ENCODE results near the gene ZNF408. TPM values are rescaled to one million over a fixed set of nuclear protein-coding genes. Genes with fewer than 3 reads are reported as not detected.

ZNF408 gene
- total and polyA plus RNA-seq, 2 donors (not counting 3 experiments of a cell fraction or from before 2014, with no cell fraction given), result 7.8 to 10.9 TPM

DNA sequence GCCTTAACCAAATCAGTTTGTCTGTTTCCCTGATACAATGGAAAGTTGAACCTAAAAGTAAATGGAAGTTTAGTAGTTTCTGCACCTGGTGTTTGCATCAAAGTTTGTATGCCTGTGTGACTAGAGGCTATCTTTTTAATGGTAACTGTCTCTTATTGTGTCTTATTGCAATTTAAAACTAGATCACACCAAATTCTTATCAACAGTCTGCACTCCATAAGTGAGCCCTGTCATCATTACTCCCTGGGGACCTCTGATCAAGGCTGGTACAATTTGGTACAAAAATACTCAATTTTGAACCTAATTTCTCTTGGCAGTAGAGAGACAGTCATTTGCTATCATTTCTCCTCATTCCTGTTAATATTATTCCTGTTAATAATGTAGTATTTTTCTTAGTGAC, 38.5 kb upstream of the ZNF408 start:
- Histone ChIP-seq H3K4me1 (ENCODE audit: control insufficient read depth, extremely low read depth, insufficient read depth, low read length) (peaks cover 18% of the 10 kb centered on the region), H3K27me3 (ENCODE audit: control insufficient read depth in 2 of 2, insufficient read depth in 2 of 2, low read length in 2 of 2) (no peaks in the 10 kb centered on the region), H3K9me1 (replicated peaks; ENCODE audit: control insufficient read depth, extremely low read depth, insufficient read depth, low read length) (no peaks in the 10 kb centered on the region), H3K36me3 (ENCODE audit: control insufficient read depth in 2 of 2, extremely low read depth in 1 of 2, insufficient read depth in 2 of 2, low read length in 2 of 2) (peaks cover 9 to 28% of the 10 kb centered on the region in 2 experiments), H2AFZ (ENCODE audit: low read depth, low read length) (no peak overlapping the region), H3K27ac (ENCODE audit: insufficient read depth, low read depth, low read length) (no peak overlapping the region), H4K20me1 (replicated peaks; ENCODE audit: control insufficient read depth, extremely low read depth, insufficient read depth, low read length) (no peaks in the 10 kb centered on the region), H3K79me2 (ENCODE audit: control insufficient read depth, insufficient read depth, low read length) (no peaks in the 10 kb centered on the region), H3K9ac (replicated peaks; ENCODE audit: extremely low read depth, insufficient read depth, low read length) (no peak overlapping the region), H3K4me2 (ENCODE audit: insufficient read depth, low read length) (no peak overlapping the region), H3K9me3 (replicated peaks; ENCODE audit: control insufficient read depth, insufficient read depth, low read length) (no peaks in the 10 kb centered on the region), H3K4me3 (replicated peaks in 1 of 3; ENCODE audit: insufficient read depth in 1 of 3, low read depth in 1 of 3, low read length in 3 of 3) (no peak overlapping the region)
- FAIRE-seq, result peak; percentile 38
- no TSS peak for BruUV-seq (replicated peaks)
- intact Hi-C loops (cut with micrococcal nuclease) (no loop called here), dilution Hi-C loops (cut with MboI; ENCODE audit: extremely low pct_ligation_motif_present, low sequenced_read_pairs) (no loop called here)
- TF ChIP-seq POLR2A (IDR thresholded peaks at IDR 0.05; ENCODE audit: low read depth, low read length), result no peak
- no peak for TF ChIP-seq FOS (IDR thresholded peaks at IDR 0.05; ENCODE audit: borderline replicate concordance, insufficient read depth, low read length)
- TF ChIP-seq GATA2 (IDR thresholded peaks at IDR 0.05; ENCODE audit: insufficient read depth, insufficient read length, low read depth, low read length), result no peak
- TF ChIP-seq POLR2AphosphoS5 (IDR thresholded peaks at IDR 0.05; ENCODE audit: insufficient read depth, low read depth, low read length), result no peak
- TF ChIP-seq JUN (IDR thresholded peaks at IDR 0.05; ENCODE audit: borderline replicate concordance, insufficient read depth, insufficient read length, low read depth), result no peak
- TF ChIP-seq, protein P1, sequence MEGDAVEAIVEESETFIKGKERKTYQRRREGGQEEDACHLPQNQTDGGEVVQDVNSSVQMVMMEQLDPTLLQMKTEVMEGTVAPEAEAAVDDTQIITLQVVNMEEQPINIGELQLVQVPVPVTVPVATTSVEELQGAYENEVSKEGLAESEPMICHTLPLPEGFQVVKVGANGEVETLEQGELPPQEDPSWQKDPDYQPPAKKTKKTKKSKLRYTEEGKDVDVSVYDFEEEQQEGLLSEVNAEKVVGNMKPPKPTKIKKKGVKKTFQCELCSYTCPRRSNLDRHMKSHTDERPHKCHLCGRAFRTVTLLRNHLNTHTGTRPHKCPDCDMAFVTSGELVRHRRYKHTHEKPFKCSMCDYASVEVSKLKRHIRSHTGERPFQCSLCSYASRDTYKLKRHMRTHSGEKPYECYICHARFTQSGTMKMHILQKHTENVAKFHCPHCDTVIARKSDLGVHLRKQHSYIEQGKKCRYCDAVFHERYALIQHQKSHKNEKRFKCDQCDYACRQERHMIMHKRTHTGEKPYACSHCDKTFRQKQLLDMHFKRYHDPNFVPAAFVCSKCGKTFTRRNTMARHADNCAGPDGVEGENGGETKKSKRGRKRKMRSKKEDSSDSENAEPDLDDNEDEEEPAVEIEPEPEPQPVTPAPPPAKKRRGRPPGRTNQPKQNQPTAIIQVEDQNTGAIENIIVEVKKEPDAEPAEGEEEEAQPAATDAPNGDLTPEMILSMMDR (IDR thresholded peaks at IDR 0.05; ENCODE audit: extremely low read depth in 1 of 2, insufficient read depth in 1 of 2, low read depth in 1 of 2, low read length in 2 of 2), result no peak
- no peak for TF ChIP-seq EZH2 (IDR thresholded peaks at IDR 0.05; ENCODE audit: borderline replicate concordance, low read depth, low read length, severe bottlenecking)
- TF ChIP-seq, protein P2, sequence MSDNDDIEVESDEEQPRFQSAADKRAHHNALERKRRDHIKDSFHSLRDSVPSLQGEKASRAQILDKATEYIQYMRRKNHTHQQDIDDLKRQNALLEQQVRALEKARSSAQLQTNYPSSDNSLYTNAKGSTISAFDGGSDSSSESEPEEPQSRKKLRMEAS (IDR thresholded peaks at IDR 0.05; ENCODE audit: insufficient read depth, insufficient read length), result no peak
- TF ChIP-seq MYC (IDR thresholded peaks at IDR 0.05; ENCODE audit: low read depth, low read length), result no peak
- no peak for DNase-seq (ENCODE audit: low read depth, low spot score)
- ChIA-PET POLR2A (no interaction called here), CTCF (no interaction called here)

All from endothelial cell of umbilical vein (primary cell).